Measurements from ENCODE around the gene FIZ1.
A peak's percentile ranks its signal among the peaks of the same experiment; 100 is the strongest.

The FIZ1 gene

GRCh38 chr19:55593096-55593772 lies 6.1 kb downstream of the FIZ1 start:
- Histone ChIP-seq H3K4me1 (ENCODE audit: control insufficient read depth, insufficient read depth, low read length) (no peaks in the 10 kb centered on the region; the same call in 1 of the 2 replicates), H3K36me3 (ENCODE audit: control insufficient read depth in 2 of 2, insufficient read depth in 1 of 2, low read length in 2 of 2) (peaks cover 14 to 36% of the 10 kb centered on the region in 2 experiments), H3K9me3 (ENCODE audit: control insufficient read depth, insufficient read depth, low read depth, low read length) (no peaks in the 10 kb centered on the region), H3K4me3 (ENCODE audit: low read depth, low read length) (no peak overlapping the region), H3K27ac (ENCODE audit: extremely low read depth, low read depth, low read length) (no peak overlapping the region)
- ChIA-PET POLR2A (no interaction called here), CTCF (interaction anchor here (0.5 to 0.7 kb wide), 2 partner anchors 13 to 80 kb away, joined by 3 read pairs; partner anchors contain the start of gene ZNF579)
- TF ChIP-seq ZBTB20 (tag by site-specific recombination; IDR thresholded peaks at IDR 0.05) (no peak), ZNF610 (tag by site-specific recombination; IDR thresholded peaks at IDR 0.05; ENCODE audit: borderline replicate concordance) (no peak)

DNA sequence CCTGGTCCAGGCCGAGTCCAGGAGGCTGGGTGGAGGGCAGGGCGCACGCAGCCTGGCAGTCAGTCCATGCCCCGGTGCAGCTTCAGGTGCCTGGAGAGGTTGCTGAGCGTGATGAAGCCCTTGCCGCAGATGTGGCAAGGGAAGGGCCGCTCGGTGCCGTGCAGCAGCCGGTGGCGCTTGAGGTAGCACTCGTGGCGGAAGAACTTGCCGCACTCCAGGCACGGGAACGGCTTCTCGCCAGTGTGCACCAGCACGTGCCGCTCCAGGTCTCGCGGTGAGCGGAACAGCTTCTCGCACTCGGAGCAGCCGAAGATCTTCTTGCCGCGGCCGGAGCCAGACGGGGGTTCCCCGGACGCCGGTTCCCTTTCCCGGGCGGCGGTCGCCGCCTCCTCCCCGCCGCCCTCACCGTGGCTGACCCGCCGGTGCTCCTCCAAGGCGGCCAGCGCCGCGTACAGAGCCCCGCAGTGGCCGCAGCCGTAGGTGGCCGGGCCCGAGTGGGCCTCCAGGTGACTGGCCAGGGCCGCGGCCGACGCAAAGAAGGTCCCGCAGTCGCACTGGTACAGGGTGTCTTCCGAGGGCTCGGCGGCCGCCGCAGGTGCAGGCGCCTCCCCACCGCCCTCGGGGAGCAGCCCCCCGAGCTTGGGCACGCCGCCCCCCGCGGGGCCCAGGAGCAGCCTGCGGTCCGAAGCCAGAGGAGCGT lies 6.8 kb downstream of the FIZ1 start:
- CTCF ChIA-PET: no interaction called here
- Histone ChIP-seq H3K9me3 (ENCODE audit: control insufficient read depth, insufficient read depth, low read depth, low read length) (no peaks in the 10 kb centered on the region), H3K4me1 (ENCODE audit: control insufficient read depth, insufficient read depth, low read length) (no peaks in the 10 kb centered on the region; the same call in 1 of the 2 replicates), H3K36me3 (ENCODE audit: control insufficient read depth in 2 of 2, insufficient read depth in 1 of 2, low read length in 2 of 2) (peaks cover 14 to 36% of the 10 kb centered on the region in 2 experiments), H3K27ac (ENCODE audit: extremely low read depth, low read depth, low read length) (no peak overlapping the region), H3K4me3 (ENCODE audit: low read depth, low read length) (no peak overlapping the region)
- POLR2A ChIA-PET: interaction anchor here (0.6 kb wide), 1 partner anchor 116 kb away, joined by 4 read pairs; no protein-coding TSS in a partner anchor
- TF ChIP-seq, protein P1, sequence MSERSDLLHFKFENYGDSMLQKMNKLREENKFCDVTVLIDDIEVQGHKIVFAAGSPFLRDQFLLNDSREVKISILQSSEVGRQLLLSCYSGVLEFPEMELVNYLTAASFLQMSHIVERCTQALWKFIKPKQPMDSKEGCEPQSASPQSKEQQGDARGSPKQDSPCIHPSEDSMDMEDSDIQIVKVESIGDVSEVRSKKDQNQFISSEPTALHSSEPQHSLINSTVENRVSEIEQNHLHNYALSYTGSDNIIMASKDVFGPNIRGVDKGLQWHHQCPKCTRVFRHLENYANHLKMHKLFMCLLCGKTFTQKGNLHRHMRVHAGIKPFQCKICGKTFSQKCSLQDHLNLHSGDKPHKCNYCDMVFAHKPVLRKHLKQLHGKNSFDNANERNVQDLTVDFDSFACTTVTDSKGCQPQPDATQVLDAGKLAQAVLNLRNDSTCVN (tag by site-specific recombination; optimal IDR thresholded peaks at IDR 0.05): no peak
- TF ChIP-seq ZNF785 (tag by site-specific recombination; IDR thresholded peaks at IDR 0.05): no peak
- no peak for TF ChIP-seq ZNF571 (tag by site-specific recombination; IDR thresholded peaks at IDR 0.05)
- TF ChIP-seq ZNF10 (tag by site-specific recombination; IDR thresholded peaks at IDR 0.05): no peak
- TF ChIP-seq ZNF292 (tag by site-specific recombination; IDR thresholded peaks at IDR 0.05; ENCODE audit: borderline replicate concordance, low read depth): no peak
- TF ChIP-seq GLI2 (tag by site-specific recombination; IDR thresholded peaks at IDR 0.05; ENCODE audit: borderline replicate concordance, low read depth): no peak
- no peak for TF ChIP-seq MYNN (tag by site-specific recombination; IDR thresholded peaks at IDR 0.05; ENCODE audit: borderline replicate concordance)
- no peak for TF ChIP-seq ZNF768 (tag by site-specific recombination; IDR thresholded peaks at IDR 0.05)
- no peak for TF ChIP-seq ZXDB (tag by site-specific recombination; IDR thresholded peaks at IDR 0.05)
- no peak for TF ChIP-seq ZNF544 (tag by site-specific recombination; IDR thresholded peaks at IDR 0.05)
- TF ChIP-seq SP7 (tag by site-specific recombination; IDR thresholded peaks at IDR 0.05): no peak
- no peak for TF ChIP-seq ZNF223 (tag by site-specific recombination; IDR thresholded peaks at IDR 0.05)

GRCh38 chr19:55591555-55591954 lies 7.8 kb downstream of the FIZ1 start:
- Histone ChIP-seq H3K4me1 (ENCODE audit: control insufficient read depth, insufficient read depth, low read length) (peaks cover 4% of the 10 kb centered on the region), H3K36me3 (ENCODE audit: control insufficient read depth in 2 of 2, insufficient read depth in 1 of 2, low read length in 2 of 2) (peaks cover 7 to 28% of the 10 kb centered on the region in 2 experiments), H3K4me3 (ENCODE audit: low read depth, low read length) (no peak overlapping the region), H3K27ac (ENCODE audit: extremely low read depth, low read depth, low read length) (no peak overlapping the region), H3K9me3 (ENCODE audit: control insufficient read depth, insufficient read depth, low read depth, low read length) (no peaks in the 10 kb centered on the region)
- TF ChIP-seq PRDM10 (tag by site-specific recombination; IDR thresholded peaks at IDR 0.05): peak; percentile 98
- no peak for TF ChIP-seq ZNF580 (tag by site-specific recombination; IDR thresholded peaks at IDR 0.05)
- POLR2A ChIA-PET: interaction anchor here (0.6 kb wide), 1 partner anchor 115 kb away, joined by 4 read pairs; no protein-coding TSS in a partner anchor
- CTCF ChIA-PET: no interaction called here

All from HEK293 (cell line).